Measurements from ENCODE around the gene SLC39A10. TPM values are rescaled to one million over a fixed set of nuclear protein-coding genes. Genes with fewer than 3 reads are reported as not detected.

Gene SLC39A10
- total and polyA plus RNA-seq, 2 donors (not counting 3 experiments of a cell fraction or from before 2014, with no cell fraction given) = 11.4 to 39.9 TPM

GRCh38 chr2:195675783-195676427, 18.9 kb downstream of the SLC39A10 start:
- no peak overlapping the region for H3K27ac ChIP-seq (ENCODE audit: insufficient read depth, low read depth, low read length)
- H2AFZ ChIP-seq (ENCODE audit: low read depth, low read length) = no peak overlapping the region
- H3K9ac ChIP-seq (replicated peaks; ENCODE audit: extremely low read depth, insufficient read depth, low read length) = no peak overlapping the region
- no peaks in the 10 kb centered on the region for H4K20me1 ChIP-seq (replicated peaks; ENCODE audit: control insufficient read depth, extremely low read depth, insufficient read depth, low read length)
- no peak overlapping the region for H3K4me3 ChIP-seq (replicated peaks in 1 of 3; ENCODE audit: insufficient read depth in 1 of 3, low read depth in 1 of 3, low read length in 3 of 3)
- H3K4me1 ChIP-seq (ENCODE audit: control insufficient read depth, extremely low read depth, insufficient read depth, low read length) = no peaks in the 10 kb centered on the region
- H3K4me2 ChIP-seq (ENCODE audit: insufficient read depth, low read length) = no peak overlapping the region
- peaks cover 11% of the 10 kb centered on the region for H3K79me2 ChIP-seq (ENCODE audit: control insufficient read depth, insufficient read depth, low read length)
- FAIRE-seq = no peak
- intact Hi-C loops (cut with micrococcal nuclease) (no loop called here), dilution Hi-C loops (cut with MboI; ENCODE audit: extremely low pct_ligation_motif_present, low sequenced_read_pairs) (no loop called here)
- no peaks in the 10 kb centered on the region for H3K27me3 ChIP-seq (ENCODE audit: control insufficient read depth in 2 of 2, insufficient read depth in 2 of 2, low read length in 2 of 2)
- H3K36me3 ChIP-seq (ENCODE audit: control insufficient read depth in 2 of 2, extremely low read depth in 1 of 2, insufficient read depth in 2 of 2, low read length in 2 of 2) = peaks cover 0 to 4% of the 10 kb centered on the region in 2 experiments
- DNase-seq (ENCODE audit: low read depth, low spot score) = no peak
- no TSS peak for BruUV-seq (replicated peaks)
- ChIA-PET CTCF (interaction anchor here (1.8 kb wide), 1 partner anchor 11 kb away, joined by 6 read pairs; no protein-coding TSS in a partner anchor), POLR2A (no interaction called here)
- H3K9me3 ChIP-seq (replicated peaks; ENCODE audit: control insufficient read depth, insufficient read depth, low read length) = no peaks in the 10 kb centered on the region
- TF ChIP-seq EZH2 (IDR thresholded peaks at IDR 0.05; ENCODE audit: borderline replicate concordance, low read depth, low read length, severe bottlenecking) (no peak), FOS (IDR thresholded peaks at IDR 0.05; ENCODE audit: borderline replicate concordance, insufficient read depth, low read length) (no peak), JUN (IDR thresholded peaks at IDR 0.05; ENCODE audit: borderline replicate concordance, insufficient read depth, insufficient read length, low read depth) (no peak), MYC (IDR thresholded peaks at IDR 0.05; ENCODE audit: low read depth, low read length) (no peak)
- H3K9me1 ChIP-seq (replicated peaks; ENCODE audit: control insufficient read depth, extremely low read depth, insufficient read depth, low read length) = no peaks in the 10 kb centered on the region

- Histone ChIP-seq H3K27ac (ENCODE audit: insufficient read depth, low read depth, low read length) (no peak overlapping the region), H3K4me1 (ENCODE audit: control insufficient read depth, extremely low read depth, insufficient read depth, low read length) (no peaks in the 10 kb centered on the region), H3K79me2 (ENCODE audit: control insufficient read depth, insufficient read depth, low read length) (peaks cover 11% of the 10 kb centered on the region), H3K36me3 (ENCODE audit: control insufficient read depth in 2 of 2, extremely low read depth in 1 of 2, insufficient read depth in 2 of 2, low read length in 2 of 2) (peaks cover 0 to 4% of the 10 kb centered on the region in 2 experiments), H2AFZ (ENCODE audit: low read depth, low read length) (no peak overlapping the region), H4K20me1 (replicated peaks; ENCODE audit: control insufficient read depth, extremely low read depth, insufficient read depth, low read length) (no peaks in the 10 kb centered on the region), H3K9me3 (replicated peaks; ENCODE audit: control insufficient read depth, insufficient read depth, low read length) (no peaks in the 10 kb centered on the region), H3K4me3 (replicated peaks in 1 of 3; ENCODE audit: insufficient read depth in 1 of 3, low read depth in 1 of 3, low read length in 3 of 3) (no peak overlapping the region), H3K9ac (replicated peaks; ENCODE audit: extremely low read depth, insufficient read depth, low read length) (no peak overlapping the region), H3K9me1 (replicated peaks; ENCODE audit: control insufficient read depth, extremely low read depth, insufficient read depth, low read length) (no peaks in the 10 kb centered on the region), H3K4me2 (ENCODE audit: insufficient read depth, low read length) (no peak overlapping the region), H3K27me3 (ENCODE audit: control insufficient read depth in 2 of 2, insufficient read depth in 2 of 2, low read length in 2 of 2) (no peaks in the 10 kb centered on the region)
- CTCF ChIA-PET = interaction anchor here (1.8 to 3.1 kb wide), 3 partner anchors 11 to 17 kb away, joined by 6 to 9 read pairs (median 8); no protein-coding TSS in a partner anchor
- no peak for TF ChIP-seq GATA2 (IDR thresholded peaks at IDR 0.05; ENCODE audit: insufficient read depth, insufficient read length, low read depth, low read length)
- no peak for TF ChIP-seq FOS (IDR thresholded peaks at IDR 0.05; ENCODE audit: borderline replicate concordance, insufficient read depth, low read length)
- intact Hi-C loops (cut with micrococcal nuclease) (no loop called here), dilution Hi-C loops (cut with MboI; ENCODE audit: extremely low pct_ligation_motif_present, low sequenced_read_pairs) (no loop called here)
- DNase-seq (ENCODE audit: low read depth, low spot score) (no peak), FAIRE-seq (no peak)
- no TSS peak for BruUV-seq (replicated peaks)
- POLR2A ChIA-PET = no interaction called here
Measured at GRCh38 chr2:195677290-195677689, 20.3 kb downstream of the SLC39A10 start.
